SK-N-MC (cell line): ENCODE data around the gene TPX2.
"Not testable (repeated sequence)": the region's sequence is repeated elsewhere in the genome, so short reads cannot be mapped to it uniquely, and the experiment has no call there.

ENCODE experiments used
- DNase-seq: peaks from one replicate; pipeline ENCODE4 v3.0.0-alpha.2; 2011; ENCODE audit warnings: low read depth, low spot score
- H3K27ac ChIP-seq: fragments of 200-600 bp; sonication (generic); 2 replicates; pipeline ENCODE4 v1.5.1; 2016; ENCODE audit warnings: mixed run types
- H3K36me3 ChIP-seq: fragments of 200-600 bp; sonication (generic); 2 replicates; pipeline ENCODE4 v1.6.1; 2017; ENCODE audit warnings: antibody characterized with exemption, low read length, mixed read lengths; ENCODE audit not compliant: insufficient read depth
- H3K4me3 ChIP-seq: fragments of 200-600 bp; sonication (generic); 2 replicates; pipeline ENCODE4 v1.5.1; 2016
- H3K9ac ChIP-seq: fragments of 200-600 bp; sonication (generic); 2 replicates; pipeline ENCODE4 v1.8.0; 2017; ENCODE audit warnings: mixed run types, mixed read lengths; ENCODE audit not compliant: insufficient read length
- H3K9me3 ChIP-seq: fragments of 200-600 bp; sonication (generic); 2 replicates; pipeline ENCODE4 v1.6.1; 2017; ENCODE audit warnings: low read depth, mild to moderate bottlenecking, antibody characterized with exemption, low read length, moderate library complexity, mixed read lengths
- EZH2 ChIP-seq: fragments of 200-600 bp; sonication (generic); IDR thresholded peaks from one replicate; pipeline ENCODE4 v1.6.1; 2017; ENCODE audit warnings: antibody characterized with exemption
- FOXP2 ChIP-seq: optimal IDR thresholded peaks from 2 replicates; pipeline ENCODE3; 2011; ENCODE audit warnings: mild to moderate bottlenecking, moderate library complexity; ENCODE audit not compliant: insufficient read depth; ENCODE audit errors: extremely low read length, control extremely low read depth
- POLR2AphosphoS5 ChIP-seq: IDR thresholded peaks from 2 replicates; pipeline ENCODE4 v1.6.1; 2012; ENCODE audit warnings: mild to moderate bottlenecking, low read depth, low read length, borderline replicate concordance

Gene TPX2

GRCh38 chr20:31811198-31811597 lies 72.1 kb downstream of the TPX2 start:
- peaks cover 16% of the 10 kb centered on the region for H3K36me3 ChIP-seq
- TF ChIP-seq EZH2: no peak
- no peak for TF ChIP-seq FOXP2
- TF ChIP-seq POLR2AphosphoS5: no peak
- no peak overlapping the region for H3K9ac ChIP-seq
- no peak overlapping the region for H3K27ac ChIP-seq
- no peak for DNase-seq
- H3K4me3 ChIP-seq: no peak overlapping the region
- no peaks in the 10 kb centered on the region for H3K9me3 ChIP-seq

- Histone ChIP-seq H3K9me3 (no peaks in the 10 kb centered on the region), H3K9ac (no peak overlapping the region), H3K27ac (no peak overlapping the region), H3K36me3 (peaks cover 7% of the 10 kb centered on the region), H3K4me3 (no peak overlapping the region)
- no peak for DNase-seq
- no peak for TF ChIP-seq FOXP2
- no peak for TF ChIP-seq EZH2
- TF ChIP-seq POLR2AphosphoS5: no peak
These were observed 73.0 kb downstream of the TPX2 start for GRCh38 chr20:31811796-31812728.

GRCh38 chr20:31813611-31814010 lies 74.5 kb downstream of the TPX2 start:
- H3K9ac ChIP-seq: no peak overlapping the region
- no peak overlapping the region for H3K4me3 ChIP-seq
- H3K27ac ChIP-seq: no peak overlapping the region
- no peak for DNase-seq
- TF ChIP-seq EZH2: no peak
- peaks cover under 1% of the 10 kb centered on the region; the same call in 1 of the 2 replicates for H3K36me3 ChIP-seq
- H3K9me3 ChIP-seq: no peaks in the 10 kb centered on the region

- not testable (repeated sequence) for H3K27ac ChIP-seq, H3K4me3 ChIP-seq, H3K9me3 ChIP-seq, H3K36me3 ChIP-seq, H3K9ac ChIP-seq, DNase-seq
These were observed 75.1 kb downstream of the TPX2 start for GRCh38 chr20:31814142-31814541.

- TF ChIP-seq EZH2: no peak
- TF ChIP-seq POLR2AphosphoS5: no peak
- no peak for TF ChIP-seq FOXP2
- no peak for DNase-seq
- Histone ChIP-seq H3K9me3 (no peaks in the 10 kb centered on the region), H3K27ac (no peak overlapping the region), H3K4me3 (no peak overlapping the region), H3K36me3 (no peaks in the 10 kb centered on the region), H3K9ac (no peak overlapping the region)
These were observed 76.5 kb downstream of the TPX2 start for GRCh38 chr20:31815408-31816188.

GRCh38 chr20:31816221-31816620 lies 77.1 kb downstream of the TPX2 start:
- TF ChIP-seq FOXP2 (no peak), EZH2 (no peak), POLR2AphosphoS5 (no peak)
- Histone ChIP-seq H3K4me3 (no peak overlapping the region), H3K27ac (no peak overlapping the region), H3K9me3 (no peaks in the 10 kb centered on the region), H3K36me3 (no peaks in the 10 kb centered on the region), H3K9ac (no peak overlapping the region)
- no peak for DNase-seq

GRCh38 chr20:31817461-31817860 lies 78.4 kb downstream of the TPX2 start:
- Histone ChIP-seq H3K36me3 (no peaks in the 10 kb centered on the region), H3K9ac (no peak overlapping the region), H3K9me3 (no peaks in the 10 kb centered on the region), H3K27ac (no peak overlapping the region), H3K4me3 (no peak overlapping the region)
- no peak for DNase-seq
- TF ChIP-seq EZH2: no peak
- TF ChIP-seq POLR2AphosphoS5: no peak
- no peak for TF ChIP-seq FOXP2

- no peak overlapping the region for H3K27ac ChIP-seq
- no peak overlapping the region for H3K9ac ChIP-seq
- H3K4me3 ChIP-seq: no peak overlapping the region
- no peaks in the 10 kb centered on the region for H3K9me3 ChIP-seq
- TF ChIP-seq POLR2AphosphoS5 (no peak), EZH2 (no peak), FOXP2 (no peak)
- no peaks in the 10 kb centered on the region for H3K36me3 ChIP-seq
- no peak for DNase-seq
These were observed 79.4 kb downstream of the TPX2 start for GRCh38 chr20:31818376-31818908.

- Histone ChIP-seq H3K9ac (no peak within 1 kb of the TSS), H3K9me3 (no peaks in the 10 kb centered on the region), H3K36me3 (no peaks in the 10 kb centered on the region), H3K4me3 (no peak within 1 kb of the TSS), H3K27ac (no peak within 1 kb of the TSS)
- DNase-seq: no peak
- TF ChIP-seq EZH2 (no peak), FOXP2 (no peak), POLR2AphosphoS5 (no peak)
These were observed 80.1 kb downstream of the TPX2 start, which contains the start of gene MYLK2 for GRCh38 chr20:31819083-31819784. Gene MYLK2, plus strand, starts transcription at chr20:31819356. Its CDS starts 225 bp downstream, at chr20:31819581.
